Measurements from ENCODE around the gene PRM3. TPM values are rescaled to one million over a fixed set of nuclear protein-coding genes. Genes with fewer than 3 reads are reported as not detected.

PRM3 gene
- polyA plus RNA-seq, 2 of the 4 experiments (the other 2 are of a cell fraction): not detected

- no peak overlapping the region for H3K27ac ChIP-seq
- H3K4me2 ChIP-seq: no peak overlapping the region
- TF ChIP-seq HEYL (CRISPR knock-in tag; IDR thresholded peaks at IDR 0.05): no peak
- no peak for TF ChIP-seq RAD21 (conservative IDR thresholded peaks at IDR 0.05 in 1 of 2, IDR thresholded peaks at IDR 0.05 in 1 of 2)
- TF ChIP-seq CBX8 (IDR thresholded peaks at IDR 0.05): no peak
- TF ChIP-seq CTCF (IDR thresholded peaks at IDR 0.05): no peak
- TF ChIP-seq EHF (CRISPR knock-in tag; IDR thresholded peaks at IDR 0.05): no peak
- TF ChIP-seq MAFK (IDR thresholded peaks at IDR 0.05; ENCODE audit: partially characterized antibody): no peak
- TF ChIP-seq PBX3 (IDR thresholded peaks at IDR 0.05): no peak
- TF ChIP-seq, protein P1, sequence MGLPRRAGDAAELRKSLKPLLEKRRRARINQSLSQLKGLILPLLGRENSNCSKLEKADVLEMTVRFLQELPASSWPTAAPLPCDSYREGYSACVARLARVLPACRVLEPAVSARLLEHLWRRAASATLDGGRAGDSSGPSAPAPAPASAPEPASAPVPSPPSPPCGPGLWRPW (IDR thresholded peaks at IDR 0.05): no peak
- TF ChIP-seq TP53 (CRISPR knock-in tag; IDR thresholded peaks at IDR 0.05): no peak
- WGBS (ENCODE audit: missing lambda C conversion rate): 64% methylated on average over 10 of the region's 10 CpGs
- POLR2A ChIA-PET: no interaction called here
- no peak for DNase-seq (ENCODE audit: low read depth in 1 of 2, low spot score in 1 of 2)
- FAIRE-seq: no peak
- ATAC-seq: no peak
- no peaks in the 10 kb centered on the region for H3K4me1 ChIP-seq
- no peak overlapping the region for H3K4me3 ChIP-seq
- H3K9me3 ChIP-seq: no peaks in the 10 kb centered on the region
- CTCF ChIA-PET: interaction anchor here (1.1 to 4.0 kb wide), 2 partner anchors 15 to 277 kb away, joined by 3 to 14 read pairs; partner anchors contain the start of gene SOCS1
These were observed 32.6 kb downstream of the PRM3 start for GRCh38 chr16:11240636-11241473.

GRCh38 chr16:11239644-11240632 lies 33.5 kb downstream of the PRM3 start:
- H3K4me3 ChIP-seq: no peak overlapping the region
- no peaks in the 10 kb centered on the region for H3K4me1 ChIP-seq
- ATAC-seq (no peak), DNase-seq (ENCODE audit: low read depth in 1 of 2, low spot score in 1 of 2) (no peak), FAIRE-seq (no peak)
- ChIA-PET CTCF (interaction anchor here (1.1 to 4.0 kb wide), 2 partner anchors 16 to 276 kb away, joined by 3 to 14 read pairs; partner anchors contain the start of gene SOCS1), POLR2A (no interaction called here)
- no peak overlapping the region for H3K4me2 ChIP-seq
- no peak for TF ChIP-seq JUN (IDR thresholded peaks at IDR 0.05)
- peak; percentile 42 for TF ChIP-seq ZFP36 (IDR thresholded peaks at IDR 0.05; ENCODE audit: borderline replicate concordance, partially characterized antibody)
- no peak for TF ChIP-seq POLR2AphosphoS2 (conservative IDR thresholded peaks at IDR 0.05; ENCODE audit: low read length)
- TF ChIP-seq, protein P2, sequence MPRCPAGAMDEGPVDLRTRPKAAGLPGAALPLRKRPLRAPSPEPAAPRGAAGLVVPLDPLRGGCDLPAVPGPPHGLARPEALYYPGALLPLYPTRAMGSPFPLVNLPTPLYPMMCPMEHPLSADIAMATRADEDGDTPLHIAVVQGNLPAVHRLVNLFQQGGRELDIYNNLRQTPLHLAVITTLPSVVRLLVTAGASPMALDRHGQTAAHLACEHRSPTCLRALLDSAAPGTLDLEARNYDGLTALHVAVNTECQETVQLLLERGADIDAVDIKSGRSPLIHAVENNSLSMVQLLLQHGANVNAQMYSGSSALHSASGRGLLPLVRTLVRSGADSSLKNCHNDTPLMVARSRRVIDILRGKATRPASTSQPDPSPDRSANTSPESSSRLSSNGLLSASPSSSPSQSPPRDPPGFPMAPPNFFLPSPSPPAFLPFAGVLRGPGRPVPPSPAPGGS (IDR thresholded peaks at IDR 0.05): no peak
- WGBS (ENCODE audit: missing lambda C conversion rate): 74% methylated on average over 10 of the region's 10 CpGs
- H3K27ac ChIP-seq: no peak overlapping the region
- H3K9me3 ChIP-seq: no peaks in the 10 kb centered on the region

Data from A549 (cell line).